GDM1 (cell line): Measurements from ENCODE around the gene SP6.
A peak's percentile ranks its signal among the peaks of the same experiment; 100 is the strongest.

ENCODE experiments used
- DNase-seq: peaks from one replicate; lab custom pipeline; 2025; lab: John Stamatoyannopoulos, UW

SP6 gene

DNA sequence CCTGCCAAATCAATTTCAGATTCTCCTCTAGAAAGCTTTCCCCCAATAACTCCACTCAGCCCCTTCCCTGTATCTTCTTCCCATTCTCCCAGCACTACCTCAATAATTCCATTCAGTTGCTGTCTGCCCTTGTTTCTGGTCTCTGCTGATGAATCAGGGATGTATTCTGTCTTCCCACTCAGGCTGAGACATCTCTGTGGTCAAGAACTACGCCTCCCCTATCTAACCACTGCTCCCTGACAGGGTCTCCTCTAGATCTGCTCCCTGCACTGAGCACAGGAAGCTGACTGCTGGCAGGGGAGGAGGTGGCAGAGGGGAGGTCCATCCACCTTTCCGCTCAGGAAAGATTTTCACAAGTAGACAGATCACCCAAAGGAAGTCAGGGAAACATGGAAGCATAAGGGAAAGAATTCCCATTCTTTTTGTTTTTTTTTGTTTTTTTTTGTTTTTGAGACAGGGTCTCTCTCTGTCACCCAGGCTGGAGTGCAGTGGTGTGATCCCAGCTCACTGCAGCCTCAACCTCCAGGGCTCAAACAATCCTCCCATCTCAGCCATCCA lies 28.1 kb upstream of the SP6 start:
- DNase-seq, result no peak

DNA sequence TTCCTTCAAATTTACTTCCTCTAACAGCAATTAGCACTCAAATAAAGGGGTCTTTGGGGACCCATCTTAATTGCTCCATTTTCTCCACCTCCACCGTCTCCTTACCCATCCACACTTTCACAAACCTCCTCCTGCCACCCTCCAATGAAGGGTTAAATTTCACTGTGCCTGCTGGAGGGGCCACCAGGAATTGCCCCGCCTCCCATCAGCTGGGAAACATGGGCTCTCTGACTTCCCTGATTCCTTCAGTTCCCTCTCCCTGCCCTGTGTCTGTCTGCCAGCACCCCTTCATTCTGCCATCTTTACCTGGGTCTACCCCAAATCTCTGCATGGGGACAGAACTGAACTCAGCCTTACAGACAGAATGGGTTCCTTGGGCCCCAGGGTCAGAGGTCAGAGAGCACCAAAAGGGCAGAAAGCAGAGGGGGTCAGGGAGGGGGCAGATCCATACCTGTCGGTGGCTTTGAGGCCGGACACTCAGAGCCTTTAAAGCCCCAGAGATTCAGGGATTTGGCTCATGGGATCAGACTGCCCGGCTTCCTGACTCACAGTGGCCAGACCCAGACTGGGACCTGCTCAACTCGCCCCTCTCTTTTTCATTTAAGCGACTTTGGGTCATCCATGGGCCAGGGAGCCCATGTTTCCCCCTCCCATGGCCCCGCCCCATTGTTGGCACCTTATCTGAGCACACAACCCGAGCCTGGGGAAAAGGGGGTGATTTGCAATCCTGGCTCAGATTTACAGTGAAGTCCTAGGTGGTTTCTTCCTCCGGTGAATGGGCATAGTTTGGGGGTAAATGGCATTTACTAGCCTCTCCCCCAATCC lies 27.5 kb upstream of the SP6 start:
- no peak for DNase-seq

- no peak for DNase-seq
Observed at GRCh38 chr17:47877368-47878034, 26.5 kb upstream of the SP6 start.

DNA sequence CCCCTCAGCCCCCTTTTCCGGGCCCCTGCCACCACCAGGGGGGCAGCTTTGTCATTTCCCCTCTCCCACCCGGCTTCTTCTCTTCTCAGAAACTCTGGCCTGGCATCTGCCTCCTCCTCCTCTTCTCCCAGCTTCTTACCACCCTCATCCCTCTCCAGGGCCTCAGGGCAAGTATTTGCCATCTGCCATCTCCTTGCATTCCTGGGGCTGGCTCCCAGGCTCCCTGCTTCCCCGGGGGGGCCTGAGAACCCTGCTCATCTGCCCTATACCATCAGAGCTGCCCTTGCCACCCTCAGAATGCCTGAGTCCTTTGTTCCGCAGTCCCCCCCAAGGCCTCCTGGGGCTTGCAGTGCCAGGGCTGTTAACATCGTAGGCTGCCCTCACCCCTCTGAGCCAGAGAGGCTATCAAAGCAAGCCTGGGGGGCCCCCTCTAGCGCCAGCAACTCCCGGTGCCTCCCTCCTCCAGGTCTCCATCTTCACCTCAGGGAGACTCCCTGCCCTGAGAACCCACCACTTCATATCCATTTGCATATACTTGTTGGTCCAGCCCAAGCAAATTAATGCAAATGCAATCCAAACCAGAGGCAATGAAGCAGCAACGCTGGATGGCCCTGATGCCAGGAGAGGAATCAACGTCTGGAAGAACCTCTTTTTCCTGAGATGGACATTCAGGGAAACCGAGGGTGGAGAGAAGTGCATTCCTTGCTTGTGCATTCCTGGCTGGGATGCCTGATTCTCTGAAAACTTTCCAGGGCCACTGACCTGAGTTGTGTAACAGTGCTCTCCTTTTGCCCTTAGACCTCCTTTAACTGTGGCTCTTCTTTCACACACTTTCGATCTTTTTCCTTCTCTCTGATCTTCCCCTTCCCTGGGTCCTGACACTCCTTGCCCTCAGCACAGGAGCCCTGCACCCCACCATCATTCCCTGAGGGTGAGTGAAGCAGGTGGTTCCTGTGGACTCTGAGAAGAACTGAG lies 24.3 kb upstream of the SP6 start:
- DNase-seq, result no peak

DNA sequence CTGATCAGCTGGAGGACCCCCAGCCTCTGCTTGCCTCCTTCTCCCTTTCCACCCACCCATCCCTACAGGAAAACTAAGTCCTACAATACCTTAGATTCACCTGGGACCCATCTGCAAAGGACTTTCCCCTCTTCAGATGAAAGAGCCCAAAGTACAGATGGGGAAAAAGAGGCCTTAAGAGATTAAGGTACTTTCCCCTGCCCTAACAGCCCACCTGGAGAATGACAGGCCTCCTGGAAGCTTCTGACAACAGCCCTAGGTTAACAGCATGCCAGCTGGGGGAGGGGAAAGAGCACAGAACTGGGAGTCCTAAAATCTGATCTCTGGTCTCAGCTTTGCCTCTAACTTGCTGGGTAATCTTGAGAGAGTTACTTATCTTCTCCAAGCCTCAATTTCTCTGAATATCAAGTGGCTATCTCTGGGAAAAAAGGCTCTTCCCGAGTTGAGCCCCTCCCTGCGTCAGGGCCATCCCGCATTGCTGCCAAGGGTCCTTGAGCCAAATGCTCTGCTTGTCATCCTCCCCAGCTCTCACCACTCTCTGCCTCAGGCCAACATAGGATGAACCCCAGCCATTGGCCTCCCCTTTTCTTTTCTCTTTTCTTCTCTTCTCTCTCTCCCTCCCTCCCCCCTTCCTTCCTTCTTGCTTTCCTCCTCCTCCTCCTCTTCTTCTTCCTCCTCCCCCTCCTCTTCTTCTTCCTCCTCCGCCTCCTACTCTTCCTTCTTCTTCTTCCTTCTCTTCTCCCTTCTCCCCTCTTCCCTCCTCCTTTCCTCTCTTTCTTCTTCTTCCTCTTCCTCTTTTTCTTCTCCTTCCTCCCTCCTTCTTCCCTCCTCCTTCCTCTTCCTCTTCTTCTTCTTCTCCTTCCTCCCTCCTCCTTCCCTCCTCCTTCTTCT lies 22.5 kb upstream of the SP6 start:
- DNase-seq, result no peak

- DNase-seq, result no peak
Observed at GRCh38 chr17:47872651-47873161, 21.7 kb upstream of the SP6 start.

- no peak for DNase-seq
Observed at GRCh38 chr17:47872019-47872650, 21.2 kb upstream of the SP6 start.

DNA sequence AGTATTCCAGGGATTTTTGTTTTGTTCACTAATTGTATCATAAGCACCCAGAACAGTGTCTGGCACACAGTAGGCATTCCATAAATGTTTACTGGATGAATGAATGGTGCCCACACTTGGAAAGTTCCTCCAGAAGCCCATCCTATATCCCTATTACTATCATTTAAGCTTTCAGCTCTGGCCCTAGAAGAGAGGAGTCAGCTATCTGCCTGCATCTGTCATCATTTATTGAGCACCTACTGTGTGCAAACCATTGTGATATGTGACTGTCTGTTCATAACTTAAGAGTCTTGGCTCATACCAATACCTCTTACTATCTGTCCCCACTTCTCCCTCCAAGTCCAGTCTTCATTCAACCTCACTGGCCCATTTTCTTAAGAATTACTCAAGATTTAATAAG lies 20.1 kb upstream of the SP6 start:
- no peak for DNase-seq

GRCh38 chr17:47870056-47870455 lies 19.1 kb upstream of the SP6 start:
- DNase-seq, result no peak

DNA sequence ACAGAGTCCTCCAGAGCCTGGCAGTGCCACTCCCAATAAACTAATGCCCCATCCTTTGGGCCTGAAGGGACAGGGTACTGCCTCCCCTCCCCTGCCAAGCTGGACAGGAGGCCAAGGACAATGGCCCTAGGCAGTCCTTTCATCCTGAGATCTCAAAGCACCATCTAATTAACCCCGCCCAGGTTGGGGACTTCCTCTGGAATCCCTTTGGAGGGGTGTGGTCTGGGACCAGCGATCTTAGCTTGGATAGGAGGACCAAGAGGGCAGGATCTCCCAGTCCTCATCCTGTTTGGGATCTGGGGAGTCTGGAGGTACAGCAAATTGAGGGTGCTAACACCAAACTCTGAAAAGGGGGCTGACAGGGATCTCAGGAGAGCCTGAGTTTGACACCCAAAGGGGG lies 18.2 kb upstream of the SP6 start:
- DNase-seq, result no peak

DNA sequence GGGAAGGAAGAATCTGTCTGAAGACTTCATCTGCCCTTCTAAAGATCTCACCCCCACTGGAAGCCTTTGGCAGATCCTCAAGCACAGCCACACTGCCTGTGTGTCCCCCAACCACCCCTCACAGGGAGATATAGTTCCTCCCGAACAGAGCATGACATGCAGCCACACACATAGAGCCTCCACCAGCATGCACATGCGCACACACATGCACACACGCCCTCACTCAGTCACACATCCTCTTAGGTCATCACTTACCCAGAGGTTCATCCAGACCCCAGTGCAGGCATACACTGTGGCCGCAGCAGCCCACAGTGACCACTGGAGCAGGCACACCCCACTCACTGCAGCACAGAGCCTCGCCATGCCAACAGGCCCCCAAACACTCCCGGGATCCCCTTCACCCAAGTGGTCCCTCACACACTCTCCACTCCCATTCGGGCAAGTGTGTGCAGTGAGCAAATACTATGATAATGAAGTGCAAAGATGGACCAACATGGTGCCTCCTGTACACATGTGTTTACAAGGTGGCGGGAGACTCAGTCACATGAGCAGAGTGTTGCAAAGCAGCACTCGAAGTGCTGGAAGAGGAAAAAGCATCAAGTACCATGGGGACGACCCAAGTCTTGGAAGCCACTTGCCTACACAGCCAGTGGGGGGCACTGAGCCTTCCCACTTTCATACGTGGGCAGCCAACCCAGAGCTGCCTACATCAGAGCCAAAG lies 17.0 kb upstream of the SP6 start:
- no peak for DNase-seq

- DNase-seq, result no peak
Observed at GRCh38 chr17:47866941-47867340, 16.0 kb upstream of the SP6 start.

DNA sequence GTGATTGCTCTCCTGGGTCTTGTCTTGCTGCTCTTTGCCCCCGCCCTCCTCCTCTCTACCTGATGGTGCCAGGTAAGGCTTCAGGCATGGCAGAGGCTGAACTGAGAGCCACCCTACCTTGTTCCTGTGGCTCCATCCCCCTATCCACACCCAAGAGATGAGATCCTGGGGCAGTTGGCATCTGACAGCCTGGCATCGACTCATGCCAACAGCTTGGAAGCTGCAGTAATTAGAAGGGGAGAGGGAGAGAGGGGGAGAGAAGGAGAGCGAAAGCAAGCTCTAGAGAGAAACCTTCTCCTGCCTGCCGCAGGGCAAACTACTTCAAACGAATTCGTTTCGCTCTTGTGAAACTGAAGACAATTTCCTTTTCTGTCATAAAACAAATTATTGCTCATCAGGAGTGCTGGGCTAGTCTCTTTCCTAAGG lies 13.8 kb upstream of the SP6 start:
- DNase-seq, result no peak

DNA sequence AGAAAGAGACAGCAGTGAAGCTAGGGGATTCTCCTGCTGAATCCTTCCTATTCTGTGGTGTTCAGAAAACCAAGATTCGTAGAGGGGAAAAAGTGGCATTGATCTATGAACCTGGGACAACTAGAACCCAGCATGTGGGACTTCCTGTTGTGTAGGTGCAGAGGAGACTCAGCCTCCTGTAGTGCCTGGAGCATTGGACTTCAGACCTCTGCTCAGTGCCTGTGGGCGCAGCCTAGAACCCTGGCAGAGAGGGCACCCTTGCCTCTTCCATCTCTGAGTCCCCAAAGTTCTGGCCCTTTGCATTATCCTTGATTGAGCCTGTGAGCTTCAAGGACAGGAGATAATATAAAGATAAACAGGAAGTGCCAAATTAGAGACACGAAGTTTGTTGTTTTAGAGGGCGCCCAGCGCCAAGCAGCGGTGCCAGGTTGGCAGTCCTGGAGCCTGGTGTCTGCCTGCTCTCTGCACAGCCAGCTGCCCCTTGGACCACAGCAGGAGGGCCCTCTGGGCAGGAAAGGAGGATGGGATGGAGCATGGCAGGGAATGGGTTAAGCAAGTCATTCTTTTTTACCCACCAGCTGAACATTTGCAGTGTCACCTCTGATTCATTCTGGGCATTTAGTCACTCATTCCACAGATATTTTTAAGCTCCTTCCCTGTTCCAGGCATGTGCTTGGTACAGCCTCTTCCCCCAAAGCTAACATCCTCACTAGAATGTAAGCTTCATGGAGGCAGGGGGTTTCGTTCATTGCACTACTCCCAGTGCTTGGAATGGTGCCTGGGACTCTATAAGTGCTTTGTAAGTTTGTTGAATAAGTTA lies 11.9 kb upstream of the SP6 start:
- DNase-seq, result no peak

DNA sequence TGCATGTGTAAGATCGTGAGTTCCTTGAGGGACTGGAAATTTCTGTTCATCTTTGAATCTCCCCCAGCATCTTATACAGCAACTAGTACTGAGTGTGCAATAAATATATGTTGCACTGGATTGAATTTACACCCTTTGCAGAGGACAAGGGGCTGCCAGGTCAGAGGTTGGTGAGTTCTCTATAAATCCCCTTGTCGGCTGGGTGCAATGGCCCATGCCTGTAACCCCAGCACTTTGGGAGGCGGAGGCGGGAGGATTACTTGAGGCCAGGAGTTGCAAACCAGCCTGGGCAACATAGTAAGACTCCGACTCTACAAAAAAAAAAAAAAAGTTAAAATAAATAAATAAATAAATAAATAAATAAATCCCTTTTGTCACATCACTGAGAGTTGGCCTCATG lies 9.4 kb upstream of the SP6 start:
- DNase-seq, result no peak

DNA sequence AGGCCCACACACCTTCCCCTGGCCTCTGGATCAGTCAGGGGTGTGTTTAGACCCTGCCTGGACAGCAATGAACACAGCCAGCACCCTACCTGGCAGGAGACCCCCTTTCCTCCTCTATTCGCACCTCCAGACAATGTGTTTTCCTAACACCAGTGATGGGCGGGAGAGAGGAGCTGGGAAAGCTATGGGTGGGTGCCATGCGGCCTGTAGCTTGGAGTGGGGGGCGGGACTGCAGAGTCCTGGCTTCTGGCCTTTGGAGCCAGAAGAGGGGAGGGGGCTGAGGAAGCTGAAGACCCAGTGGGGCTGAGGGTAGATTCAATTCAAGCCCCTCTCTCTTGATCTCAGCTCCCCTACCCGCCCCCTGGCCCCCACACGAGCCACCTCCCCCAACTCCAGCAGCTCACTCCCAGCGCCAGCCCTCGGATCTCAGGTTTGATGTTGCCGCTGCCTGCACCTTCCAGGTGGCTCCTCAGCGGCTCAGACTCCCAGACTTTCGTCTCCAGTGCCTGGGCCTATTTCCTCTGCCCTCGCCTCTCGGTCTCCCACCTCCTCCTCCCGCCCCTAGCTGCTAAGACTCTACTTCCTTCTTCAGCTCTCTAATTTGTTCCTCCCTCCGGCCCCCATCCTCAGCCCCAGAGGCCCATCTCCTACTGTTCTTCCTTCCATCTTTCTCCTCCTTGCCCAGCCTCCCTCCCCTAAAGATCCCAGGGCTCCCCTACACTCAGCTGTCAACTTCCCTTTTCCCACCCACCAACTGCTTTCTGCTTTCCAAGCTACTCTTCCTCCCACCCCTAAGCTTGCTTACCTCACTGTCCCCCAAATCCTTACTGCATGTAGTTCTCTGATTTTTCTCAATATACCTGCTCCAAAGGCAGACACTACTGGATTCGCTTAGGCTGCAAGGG lies 6.8 kb upstream of the SP6 start:
- DNase-seq, result peak; percentile 45

GRCh38 chr17:47856830-47857229 lies 5.9 kb upstream of the SP6 start:
- DNase-seq, result no peak

DNA sequence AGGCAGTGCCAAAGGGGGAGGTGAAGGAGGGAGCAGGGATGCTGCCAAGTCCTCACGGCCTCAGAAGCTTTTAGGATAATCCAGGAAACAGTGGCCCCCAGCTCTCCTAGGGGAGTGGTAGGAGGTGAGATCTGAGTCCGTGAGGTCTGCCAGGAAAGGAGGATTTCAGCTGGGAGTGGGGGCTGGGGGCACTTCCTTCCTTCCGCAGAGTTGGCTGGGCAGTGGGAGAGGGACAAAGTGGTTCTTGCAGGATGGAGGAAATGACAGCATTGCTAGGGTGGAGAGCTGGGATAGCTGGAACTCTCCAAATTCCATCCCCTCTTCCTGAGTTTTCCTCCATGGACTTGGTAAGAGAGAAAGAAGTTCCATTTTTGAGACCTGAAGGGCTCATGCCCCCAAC lies 4.8 kb upstream of the SP6 start:
- DNase-seq, result no peak
